ENCODE data around the gene STMND1.

STMND1 gene

GRCh38 chr6:17096096-17096495, 5.8 kb upstream of the STMND1 start:
- H3K27me3 ChIP-seq (ENCODE audit: insufficient read depth, poor library complexity, severe bottlenecking) = peaks cover 5% of the 10 kb centered on the region
- H3K4me3 ChIP-seq (replicated peaks; ENCODE audit: insufficient read depth, low read length) = no peak overlapping the region
- no peak for TF ChIP-seq SPI1 (IDR thresholded peaks at IDR 0.05; ENCODE audit: borderline replicate concordance, low read depth)
- TF ChIP-seq GABPA (IDR thresholded peaks at IDR 0.05; ENCODE audit: low read depth) = no peak
- TF ChIP-seq CTCF (IDR thresholded peaks at IDR 0.05; ENCODE audit: insufficient read depth, low read length) = no peak
- no peak for TF ChIP-seq POLR2AphosphoS5 (IDR thresholded peaks at IDR 0.05; ENCODE audit: low read depth)
- TF ChIP-seq REST (IDR thresholded peaks at IDR 0.05; ENCODE audit: insufficient replicate concordance, low read depth) = no peak
- no peak for DNase-seq (ENCODE audit: low read depth in 1 of 2, low spot score in 1 of 2)
- H3K27ac ChIP-seq (replicated peaks) = no peak overlapping the region

- no peak overlapping the region for H3K4me3 ChIP-seq (replicated peaks; ENCODE audit: insufficient read depth, low read length)
- TF ChIP-seq GABPA (IDR thresholded peaks at IDR 0.05; ENCODE audit: low read depth) (no peak), CTCF (IDR thresholded peaks at IDR 0.05; ENCODE audit: insufficient read depth, low read length) (no peak), REST (IDR thresholded peaks at IDR 0.05; ENCODE audit: insufficient replicate concordance, low read depth) (no peak), POLR2AphosphoS5 (IDR thresholded peaks at IDR 0.05; ENCODE audit: low read depth) (no peak), SPI1 (IDR thresholded peaks at IDR 0.05; ENCODE audit: borderline replicate concordance, low read depth) (no peak)
- H3K27me3 ChIP-seq (ENCODE audit: insufficient read depth, poor library complexity, severe bottlenecking) = peaks cover 11% of the 10 kb centered on the region
- H3K27ac ChIP-seq (replicated peaks) = no peak overlapping the region
- no peak for DNase-seq (ENCODE audit: low read depth in 1 of 2, low spot score in 1 of 2)
Observed at GRCh38 chr6:17096652-17097051, 5.2 kb upstream of the STMND1 start.

- H3K27me3 ChIP-seq (ENCODE audit: insufficient read depth, poor library complexity, severe bottlenecking) = peaks cover 12% of the 10 kb centered on the region
- TF ChIP-seq SPI1 (IDR thresholded peaks at IDR 0.05; ENCODE audit: borderline replicate concordance, low read depth) (no peak), REST (IDR thresholded peaks at IDR 0.05; ENCODE audit: insufficient replicate concordance, low read depth) (no peak), CTCF (IDR thresholded peaks at IDR 0.05; ENCODE audit: insufficient read depth, low read length) (no peak), POLR2AphosphoS5 (IDR thresholded peaks at IDR 0.05; ENCODE audit: low read depth) (no peak), GABPA (IDR thresholded peaks at IDR 0.05; ENCODE audit: low read depth) (no peak)
- no peak for DNase-seq (ENCODE audit: low read depth in 1 of 2, low spot score in 1 of 2)
- no peak overlapping the region for H3K4me3 ChIP-seq (replicated peaks; ENCODE audit: insufficient read depth, low read length)
- H3K27ac ChIP-seq (replicated peaks) = no peak overlapping the region
Observed at GRCh38 chr6:17097982-17098381, 3.9 kb upstream of the STMND1 start.

All from HL-60 (cell line).